ENCODE data around the gene ANAPC2. TPM values are rescaled to one million over a fixed set of nuclear protein-coding genes. Genes with fewer than 3 reads are reported as not detected.

Gene ANAPC2
- total RNA-seq, 1 experiment from 2014 or later = 46.0 TPM

DNA sequence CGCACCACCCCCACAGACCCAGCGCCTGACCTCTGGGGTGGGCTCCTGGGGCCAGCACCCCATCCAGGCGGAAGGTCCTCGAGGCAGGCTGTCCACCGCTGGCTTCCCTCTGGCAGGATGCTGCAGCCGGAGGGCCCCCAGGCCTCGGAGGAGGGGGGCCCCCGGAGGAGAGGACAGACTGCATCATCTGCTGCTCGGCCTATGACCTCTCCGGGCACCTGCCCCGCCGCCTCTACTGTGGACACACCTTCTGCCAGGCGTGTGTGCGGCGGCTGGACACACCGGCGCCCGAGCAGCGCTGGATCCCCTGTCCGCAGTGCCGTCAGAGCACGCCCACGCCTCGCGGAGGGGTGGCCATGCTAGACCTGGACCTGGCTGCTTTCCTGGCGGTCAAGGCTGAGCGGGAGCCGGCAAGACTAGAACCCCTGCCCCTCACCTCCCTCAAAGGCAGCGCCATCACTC lies 40.2 kb upstream of the ANAPC2 start:
- no TSS peak for BruUV-seq (replicated peaks)
- in situ Hi-C loops (cut with HindIII; ENCODE audit: low pct_unique_long_range_greater_than_20kb, low sequenced_read_pairs) = no loop called here
- H3K4me1 ChIP-seq (ENCODE audit: control insufficient read depth, insufficient read depth, low read length) = peaks cover 7% of the 10 kb centered on the region
- intact Hi-C loops (cut with micrococcal nuclease; ENCODE audit: unreplicated experiment) = loop anchor here (5.0 kb wide), 1 partner anchor 111 kb away; no protein-coding TSS in a partner anchor
- POLR2A ChIA-PET = no interaction called here
- H3K4me3 ChIP-seq (ENCODE audit: low read depth in 2 of 2, low read length in 2 of 2) = no peak overlapping the region
- no peak overlapping the region for H3K27ac ChIP-seq (ENCODE audit: low read length)
- CTCF ChIA-PET = interaction anchor here (1.6 to 1.7 kb wide), 2 partner anchors 15 to 52 kb away, joined by 4 to 6 read pairs; no protein-coding TSS in a partner anchor
- H3K9me3 ChIP-seq (ENCODE audit: control insufficient read depth, insufficient read depth, low read depth, low read length) = no peaks in the 10 kb centered on the region
- no peak for DNase-seq (ENCODE audit: low read depth, low spot score)
- peaks cover 2% of the 10 kb centered on the region; the same call in 1 of the 2 replicates for H3K36me3 ChIP-seq (ENCODE audit: control insufficient read depth, insufficient read depth, low read length)
- no peaks in the 10 kb centered on the region for H3K27me3 ChIP-seq (ENCODE audit: control insufficient read depth, insufficient read depth, low read length)
- ATAC-seq = no peak
- TF ChIP-seq POLR2AphosphoS5 (IDR thresholded peaks at IDR 0.05; ENCODE audit: low read depth, low read length) = no peak
- TF ChIP-seq, protein P1, sequence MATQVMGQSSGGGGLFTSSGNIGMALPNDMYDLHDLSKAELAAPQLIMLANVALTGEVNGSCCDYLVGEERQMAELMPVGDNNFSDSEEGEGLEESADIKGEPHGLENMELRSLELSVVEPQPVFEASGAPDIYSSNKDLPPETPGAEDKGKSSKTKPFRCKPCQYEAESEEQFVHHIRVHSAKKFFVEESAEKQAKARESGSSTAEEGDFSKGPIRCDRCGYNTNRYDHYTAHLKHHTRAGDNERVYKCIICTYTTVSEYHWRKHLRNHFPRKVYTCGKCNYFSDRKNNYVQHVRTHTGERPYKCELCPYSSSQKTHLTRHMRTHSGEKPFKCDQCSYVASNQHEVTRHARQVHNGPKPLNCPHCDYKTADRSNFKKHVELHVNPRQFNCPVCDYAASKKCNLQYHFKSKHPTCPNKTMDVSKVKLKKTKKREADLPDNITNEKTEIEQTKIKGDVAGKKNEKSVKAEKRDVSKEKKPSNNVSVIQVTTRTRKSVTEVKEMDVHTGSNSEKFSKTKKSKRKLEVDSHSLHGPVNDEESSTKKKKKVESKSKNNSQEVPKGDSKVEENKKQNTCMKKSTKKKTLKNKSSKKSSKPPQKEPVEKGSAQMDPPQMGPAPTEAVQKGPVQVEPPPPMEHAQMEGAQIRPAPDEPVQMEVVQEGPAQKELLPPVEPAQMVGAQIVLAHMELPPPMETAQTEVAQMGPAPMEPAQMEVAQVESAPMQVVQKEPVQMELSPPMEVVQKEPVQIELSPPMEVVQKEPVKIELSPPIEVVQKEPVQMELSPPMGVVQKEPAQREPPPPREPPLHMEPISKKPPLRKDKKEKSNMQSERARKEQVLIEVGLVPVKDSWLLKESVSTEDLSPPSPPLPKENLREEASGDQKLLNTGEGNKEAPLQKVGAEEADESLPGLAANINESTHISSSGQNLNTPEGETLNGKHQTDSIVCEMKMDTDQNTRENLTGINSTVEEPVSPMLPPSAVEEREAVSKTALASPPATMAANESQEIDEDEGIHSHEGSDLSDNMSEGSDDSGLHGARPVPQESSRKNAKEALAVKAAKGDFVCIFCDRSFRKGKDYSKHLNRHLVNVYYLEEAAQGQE (IDR thresholded peaks at IDR 0.05; ENCODE audit: insufficient read depth in 1 of 2, low read depth in 2 of 2, low read length in 1 of 2) = no peak
- TF ChIP-seq SIN3A (IDR thresholded peaks at IDR 0.05; ENCODE audit: borderline replicate concordance, insufficient read depth, low read depth, low read length) = no peak
- TF ChIP-seq TCF7L2 (IDR thresholded peaks at IDR 0.05; ENCODE audit: low read depth, low read length) = no peak
- no peak for TF ChIP-seq CTCF (IDR thresholded peaks at IDR 0.05)

DNA sequence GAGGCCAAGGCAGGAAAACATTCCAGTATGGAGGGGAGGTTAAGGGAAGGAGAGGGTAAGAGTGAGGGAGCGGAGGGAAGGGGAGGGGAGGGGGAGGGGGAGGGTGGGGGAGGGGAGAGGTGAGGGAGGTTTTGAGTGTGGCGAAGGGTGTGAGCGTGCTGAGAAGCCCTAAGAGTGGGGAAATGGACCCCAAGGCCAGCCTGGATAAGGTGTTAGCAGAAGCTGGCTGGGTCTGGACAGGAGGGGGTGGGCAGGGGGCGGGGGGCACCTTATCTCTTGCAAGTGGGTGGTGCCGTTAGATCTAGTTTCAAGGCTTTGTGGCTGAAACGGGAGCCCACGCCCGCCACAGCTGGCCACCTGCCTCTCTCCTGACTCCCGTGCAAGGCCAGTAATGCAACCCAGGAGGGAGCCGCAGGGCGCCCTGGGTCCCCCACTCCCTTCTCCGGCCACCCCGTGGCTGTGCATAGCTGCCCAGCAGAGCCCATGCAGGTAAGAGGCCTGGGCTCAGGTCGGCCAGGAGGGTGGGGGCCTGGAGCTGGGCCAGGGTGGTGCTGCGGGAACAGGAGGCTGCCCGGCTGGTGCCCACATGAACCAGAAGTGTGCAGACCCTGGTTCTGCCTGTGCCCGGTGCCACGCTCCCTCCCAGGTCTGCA lies 39.6 kb upstream of the ANAPC2 start:
- ATAC-seq (no peak), DNase-seq (ENCODE audit: low read depth, low spot score) (no peak)
- no peak for TF ChIP-seq TCF7L2 (IDR thresholded peaks at IDR 0.05; ENCODE audit: low read depth, low read length)
- TF ChIP-seq CTCF (IDR thresholded peaks at IDR 0.05) = no peak
- no peak for TF ChIP-seq SIN3A (IDR thresholded peaks at IDR 0.05; ENCODE audit: borderline replicate concordance, insufficient read depth, low read depth, low read length)
- no peak for TF ChIP-seq POLR2AphosphoS5 (IDR thresholded peaks at IDR 0.05; ENCODE audit: low read depth, low read length)
- TF ChIP-seq, protein P1 (IDR thresholded peaks at IDR 0.05; ENCODE audit: insufficient read depth in 1 of 2, low read depth in 2 of 2, low read length in 1 of 2) = no peak
- Histone ChIP-seq H3K4me3 (ENCODE audit: low read depth in 2 of 2, low read length in 2 of 2) (no peak overlapping the region), H3K27ac (ENCODE audit: low read length) (no peak overlapping the region), H3K4me1 (ENCODE audit: control insufficient read depth, insufficient read depth, low read length) (peaks cover 7% of the 10 kb centered on the region), H3K36me3 (ENCODE audit: control insufficient read depth, insufficient read depth, low read length) (peaks cover 2% of the 10 kb centered on the region; the same call in 1 of the 2 replicates), H3K9me3 (ENCODE audit: control insufficient read depth, insufficient read depth, low read depth, low read length) (no peaks in the 10 kb centered on the region), H3K27me3 (ENCODE audit: control insufficient read depth, insufficient read depth, low read length) (no peaks in the 10 kb centered on the region)
- intact Hi-C loops (cut with micrococcal nuclease; ENCODE audit: unreplicated experiment) = loop anchor here (5.0 kb wide), 1 partner anchor 111 kb away; no protein-coding TSS in a partner anchor
- in situ Hi-C loops (cut with HindIII; ENCODE audit: low pct_unique_long_range_greater_than_20kb, low sequenced_read_pairs) = no loop called here
- BruUV-seq (replicated peaks) = no TSS peak
- CTCF ChIA-PET = interaction anchor here (0.9 to 1.7 kb wide), 3 partner anchors 14 to 53 kb away, joined by 3 to 6 read pairs (median 4); no protein-coding TSS in a partner anchor
- POLR2A ChIA-PET = interaction anchor here (0.6 kb wide), 1 partner anchor 41 kb away, joined by 3 read pairs; no protein-coding TSS in a partner anchor

All from Panc1 (cell line).